ENCODE measurements around the gene SLC34A3.
A peak's percentile ranks its signal among the peaks of the same experiment; 100 is the strongest.
"Not testable (repeated sequence)": the region's sequence is repeated elsewhere in the genome, so short reads cannot be mapped to it uniquely, and the experiment has no call there.

SLC34A3 gene

GRCh38 chr9:137228968-137229896, 1.5 kb upstream of the SLC34A3 start:
- DNase-seq (ENCODE audit: low read depth): no peak

- no peak for DNase-seq (ENCODE audit: low read depth)
Measured at GRCh38 chr9:137229903-137230704, 597 bp upstream of the SLC34A3 start.

- DNase-seq (ENCODE audit: low read depth): no peak
Measured at GRCh38 chr9:137231372-137232039, 805 bp downstream of the SLC34A3 start.

- no peak for DNase-seq (ENCODE audit: low read depth)
Measured at GRCh38 chr9:137232101-137232500, 1.4 kb downstream of the SLC34A3 start.

- DNase-seq (ENCODE audit: low read depth): no peak
Measured at GRCh38 chr9:137232510-137232909, 1.8 kb downstream of the SLC34A3 start.

- DNase-seq (ENCODE audit: low read depth): no peak
Measured at GRCh38 chr9:137233143-137233980, 2.7 kb downstream of the SLC34A3 start.

GRCh38 chr9:137234055-137234697, 3.5 kb downstream of the SLC34A3 start:
- no peak for DNase-seq (ENCODE audit: low read depth)

- no peak for DNase-seq (ENCODE audit: low read depth)
Measured at GRCh38 chr9:137234758-137235423, 4.2 kb downstream of the SLC34A3 start.

- DNase-seq (ENCODE audit: low read depth): no peak
Measured at GRCh38 chr9:137235424-137236237, 4.9 kb downstream of the SLC34A3 start.

- peak; percentile 90 for DNase-seq (ENCODE audit: low read depth)
Measured at GRCh38 chr9:137236238-137236935, 5.7 kb downstream of the SLC34A3 start.

GRCh38 chr9:137236936-137237421, 6.3 kb downstream of the SLC34A3 start:
- no peak for DNase-seq (ENCODE audit: low read depth)

- no peak for DNase-seq (ENCODE audit: low read depth)
Measured at GRCh38 chr9:137237759-137238726, 7.3 kb downstream of the SLC34A3 start.

- not testable (repeated sequence) for DNase-seq (ENCODE audit: low read depth)
Measured at GRCh38 chr9:137239541-137240200, 9.0 kb downstream of the SLC34A3 start.

GRCh38 chr9:137240318-137240840, 9.7 kb downstream of the SLC34A3 start:
- DNase-seq (ENCODE audit: low read depth): peak; percentile 69

GRCh38 chr9:137240841-137241489, 10.3 kb downstream of the SLC34A3 start, which contains the start of gene TUBB4B:
TSS of gene TUBB4B (plus strand) at chr9:137241287. CDS start at chr9:137241361, 74 bp downstream.
- peak; percentile 97 for DNase-seq (ENCODE audit: low read depth)

All from activated T-cell treated with anti-CD3 and anti-CD28 coated beads for 48 hours (primary cell).